Astrocyte of the spinal cord (primary cell): Measurements from ENCODE around the gene SYT7.

Experiments
- DNase-seq: peaks from one replicate; pipeline ENCODE4 v3.0.0; 2011; ENCODE audit warnings: low read depth, low spot score
- H3K4me3 ChIP-seq: 2 replicates; pipeline ENCODE4 v1.5.1; 2011; ENCODE audit warnings: low read depth, mild to moderate bottlenecking, low read length, moderate library complexity
- CTCF ChIP-seq: IDR thresholded peaks from 2 replicates; pipeline ENCODE4 v1.5.1; 2012; ENCODE audit warnings: low read depth, mild to moderate bottlenecking, low read length, inconsistent platforms
- in situ Hi-C: cut with HindIII; loops from 2 replicates; pipeline ENCODE4 v1.10.0; 2017; ENCODE audit warnings: low sequenced_read_pairs

SYT7 gene

GRCh38 chr11:61609000-61609979 is 28.4 kb upstream of the SYT7 start:
- no peak overlapping the region for H3K4me3 ChIP-seq
- in situ Hi-C loops: no loop called here
- no peak for TF ChIP-seq CTCF
- DNase-seq: no peak

DNA sequence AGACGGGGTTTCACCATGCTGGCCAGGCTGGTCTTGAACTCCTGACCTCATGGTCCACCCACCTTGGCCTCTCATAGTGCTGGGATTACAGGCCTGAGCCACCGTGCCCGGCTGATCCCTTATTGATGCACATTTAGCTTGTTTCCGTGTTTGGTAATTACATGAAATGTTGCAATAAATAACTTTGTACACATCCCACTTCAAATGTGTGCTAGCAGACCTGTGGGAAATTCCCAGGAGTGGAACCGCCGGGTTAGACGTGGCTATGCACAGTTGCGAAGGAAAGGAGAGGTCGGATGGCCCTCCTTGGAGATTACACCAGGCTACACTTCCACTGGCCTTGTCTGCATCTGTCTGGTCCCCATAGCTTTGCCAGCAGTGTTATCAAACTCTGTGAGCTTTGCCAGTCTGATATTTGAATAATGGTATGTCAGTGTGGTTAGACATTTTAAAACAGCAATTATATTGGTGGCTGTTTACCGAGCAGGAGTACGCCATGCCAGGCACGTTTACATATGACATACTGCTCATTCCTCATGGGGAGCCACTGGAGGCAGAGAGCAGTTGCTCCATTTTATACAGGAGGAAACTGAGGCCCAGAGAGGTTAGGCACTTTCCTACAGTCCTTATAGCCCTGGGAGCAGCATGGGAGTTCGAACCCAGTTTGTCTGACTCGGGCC is 27.2 kb upstream of the SYT7 start:
- no peak for DNase-seq
- no peak overlapping the region for H3K4me3 ChIP-seq
- TF ChIP-seq CTCF: no peak
- in situ Hi-C loops: no loop called here

- no peak for DNase-seq
- no peak for TF ChIP-seq CTCF
- in situ Hi-C loops: no loop called here
- no peak overlapping the region for H3K4me3 ChIP-seq
These were observed 26.6 kb upstream of the SYT7 start for GRCh38 chr11:61607426-61607825.

- no peak for TF ChIP-seq CTCF
- no peak for DNase-seq
- H3K4me3 ChIP-seq: no peak overlapping the region
- in situ Hi-C loops: no loop called here
These were observed 22.8 kb upstream of the SYT7 start for GRCh38 chr11:61603667-61604066.

GRCh38 chr11:61602775-61603569 is 22.1 kb upstream of the SYT7 start:
- in situ Hi-C loops: no loop called here
- no peak for TF ChIP-seq CTCF

DNA sequence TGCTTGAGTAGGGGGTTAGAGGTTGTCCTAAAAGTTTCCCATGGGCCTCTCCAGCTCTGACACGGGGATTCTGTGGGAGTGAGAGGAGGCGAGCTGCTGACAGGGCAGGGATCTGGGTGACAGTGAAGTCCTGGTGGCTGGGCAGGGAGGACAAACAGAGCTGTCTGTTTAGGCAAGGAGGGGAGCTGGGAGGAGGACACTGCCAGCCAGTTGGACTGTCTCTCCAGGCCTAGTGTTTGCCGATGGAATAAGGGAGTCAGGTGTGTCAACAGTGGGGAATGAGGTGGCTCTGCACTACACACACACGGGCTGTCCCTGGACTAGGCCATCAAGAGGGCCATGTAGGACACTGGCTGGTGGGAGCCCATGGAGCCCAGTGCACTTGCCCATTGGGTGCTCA is 20.6 kb upstream of the SYT7 start:
- H3K4me3 ChIP-seq: no peak overlapping the region
- TF ChIP-seq CTCF: no peak
- in situ Hi-C loops: no loop called here
- DNase-seq: no peak

More at GRCh38 chr11:61602775-61603569, 22.1 kb upstream of the SYT7 start:
- no peak overlapping the region for H3K4me3 ChIP-seq
- DNase-seq: peak; percentile 89
